Type B pancreatic cell (in vitro differentiated cells): Measurements from ENCODE around the gene NFKBIL1. TPM values are rescaled to one million over a fixed set of nuclear protein-coding genes. Genes with fewer than 3 reads are reported as not detected.

ENCODE experiments used
- DNase-seq: peaks from one replicate; pipeline ENCODE4 v3.0.0; 2021; ENCODE audit warnings: mixed read lengths; ENCODE audit not compliant: unreplicated experiment; ENCODE audit errors: extremely low spot score
- H3K27ac Mint-ChIP-seq: 2 replicates; pipeline ENCODE4 v1.8.0; 2021; ENCODE audit warnings: mild to moderate bottlenecking, mixed read lengths
- H3K27me3 Mint-ChIP-seq: 2 replicates; pipeline ENCODE4 v1.8.0; 2021; ENCODE audit warnings: mixed read lengths
- H3K36me3 Mint-ChIP-seq: 2 replicates; pipeline ENCODE4 v1.8.0; 2021; ENCODE audit warnings: mixed read lengths
- H3K4me1 Mint-ChIP-seq: one replicate; pipeline ENCODE4 v1.8.0; 2021; ENCODE audit warnings: mixed read lengths; ENCODE audit not compliant: unreplicated experiment
- H3K4me3 Mint-ChIP-seq: 2 replicates; pipeline ENCODE4 v1.8.0; 2021; ENCODE audit warnings: mild to moderate bottlenecking, mixed read lengths
- H3K9me3 Mint-ChIP-seq: 2 replicates; pipeline ENCODE4 v1.8.0; 2021; ENCODE audit warnings: mixed read lengths
- total RNA-seq: library from RNA; stranded (reverse); gene quantifications from 2 replicates; pipeline ENCODE4 v1.2.1, GENCODE V29; 2021; ENCODE audit warnings: low replicate concordance
- TF ChIP-seq, protein P1 (sequence below): fragments of 200-600 bp; sonication (generic); conservative IDR thresholded peaks from 2 replicates; pipeline ENCODE4 v1.5.0; 2021; ENCODE audit warnings: antibody characterized with exemption, mild to moderate bottlenecking

Gene NFKBIL1
- total RNA-seq, 1 donor from 2014 or later = 24.2 TPM

DNA sequence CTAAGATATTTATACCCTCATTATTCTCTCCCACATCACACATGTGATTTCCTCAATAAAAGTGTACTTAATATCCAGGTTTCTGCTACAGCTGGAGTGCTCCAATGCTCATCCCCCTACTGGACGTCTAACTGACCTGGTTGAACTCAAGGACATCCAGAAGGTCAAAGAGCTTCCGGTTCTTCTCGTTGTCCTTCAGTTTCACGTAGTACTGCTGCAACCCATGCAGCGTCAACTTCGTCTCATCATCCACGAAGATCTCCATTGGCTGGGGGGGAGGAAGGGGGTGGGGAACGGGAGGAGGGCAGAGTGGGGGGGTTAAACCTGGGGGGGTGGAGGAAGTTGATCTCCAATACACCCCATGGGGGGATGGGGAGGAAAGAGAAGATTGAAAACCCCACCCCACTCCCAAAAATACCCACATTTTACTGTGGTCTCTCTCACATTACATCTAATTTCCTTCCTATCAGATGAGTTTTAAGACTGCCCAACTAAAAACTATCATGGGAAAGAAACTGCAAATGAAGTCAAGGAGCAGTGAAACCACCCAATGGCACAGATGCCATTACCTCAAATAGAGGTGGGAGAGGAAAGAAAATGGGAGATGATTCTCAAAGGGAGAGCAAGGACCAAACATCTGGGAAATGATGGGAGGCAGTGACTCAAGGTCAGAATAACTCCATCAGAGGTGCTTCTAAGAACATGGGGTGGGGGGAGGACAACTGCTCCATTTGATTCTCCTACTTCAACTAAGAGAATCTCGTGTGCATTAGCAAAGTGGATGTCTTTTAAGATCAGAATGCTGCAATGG is 14.6 kb upstream of the NFKBIL1 start:
- Mint-ChIP-seq H3K4me1 (peaks cover 4% of the 10 kb centered on the region), H3K27ac (peak overlapping the region; percentile 46)

DNA sequence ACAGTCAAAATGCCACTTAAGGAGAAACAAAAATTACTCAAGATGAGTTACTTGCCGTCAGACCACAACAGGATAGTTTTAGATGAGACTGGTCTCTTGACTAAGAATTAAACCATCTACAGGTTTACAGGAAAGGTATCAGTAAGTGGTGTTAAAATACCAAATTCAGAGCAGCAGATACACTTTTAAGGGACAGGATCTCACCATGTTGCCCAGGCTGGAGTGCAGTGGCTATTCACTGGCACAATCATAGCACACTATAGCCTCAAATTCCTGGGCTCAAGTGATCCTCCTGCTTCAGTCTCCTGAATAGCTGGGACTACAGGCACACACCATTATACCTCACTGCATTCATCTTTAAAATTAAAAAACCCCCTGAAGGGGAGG is 14.0 kb upstream of the NFKBIL1 start:
- no peak overlapping the region for H3K27ac Mint-ChIP-seq
- peaks cover 7% of the 10 kb centered on the region for H3K4me1 Mint-ChIP-seq
- no peaks in the 10 kb centered on the region for H3K9me3 Mint-ChIP-seq
- peaks cover 54% of the 10 kb centered on the region for H3K36me3 Mint-ChIP-seq
- TF ChIP-seq, protein P1, sequence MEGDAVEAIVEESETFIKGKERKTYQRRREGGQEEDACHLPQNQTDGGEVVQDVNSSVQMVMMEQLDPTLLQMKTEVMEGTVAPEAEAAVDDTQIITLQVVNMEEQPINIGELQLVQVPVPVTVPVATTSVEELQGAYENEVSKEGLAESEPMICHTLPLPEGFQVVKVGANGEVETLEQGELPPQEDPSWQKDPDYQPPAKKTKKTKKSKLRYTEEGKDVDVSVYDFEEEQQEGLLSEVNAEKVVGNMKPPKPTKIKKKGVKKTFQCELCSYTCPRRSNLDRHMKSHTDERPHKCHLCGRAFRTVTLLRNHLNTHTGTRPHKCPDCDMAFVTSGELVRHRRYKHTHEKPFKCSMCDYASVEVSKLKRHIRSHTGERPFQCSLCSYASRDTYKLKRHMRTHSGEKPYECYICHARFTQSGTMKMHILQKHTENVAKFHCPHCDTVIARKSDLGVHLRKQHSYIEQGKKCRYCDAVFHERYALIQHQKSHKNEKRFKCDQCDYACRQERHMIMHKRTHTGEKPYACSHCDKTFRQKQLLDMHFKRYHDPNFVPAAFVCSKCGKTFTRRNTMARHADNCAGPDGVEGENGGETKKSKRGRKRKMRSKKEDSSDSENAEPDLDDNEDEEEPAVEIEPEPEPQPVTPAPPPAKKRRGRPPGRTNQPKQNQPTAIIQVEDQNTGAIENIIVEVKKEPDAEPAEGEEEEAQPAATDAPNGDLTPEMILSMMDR = no peak
- no peak for DNase-seq
- H3K4me3 Mint-ChIP-seq = no peak overlapping the region
- H3K27me3 Mint-ChIP-seq = no peaks in the 10 kb centered on the region

More for the DNA sequence above, 14.6 kb upstream of the NFKBIL1 start:
- Mint-ChIP-seq H3K27me3 (no peaks in the 10 kb centered on the region), H3K4me3 (no peak overlapping the region), H3K36me3 (peaks cover 55% of the 10 kb centered on the region), H3K9me3 (no peaks in the 10 kb centered on the region)
- TF ChIP-seq, protein P1 = no peak
- no peak for DNase-seq

GRCh38 chr6:31534011-31534410 is 13.4 kb upstream of the NFKBIL1 start:
- Mint-ChIP-seq H3K4me3 (no peak overlapping the region), H3K4me1 (peaks cover 13% of the 10 kb centered on the region), H3K27me3 (no peaks in the 10 kb centered on the region), H3K36me3 (peaks cover 58% of the 10 kb centered on the region), H3K27ac (no peak overlapping the region), H3K9me3 (no peaks in the 10 kb centered on the region)
- DNase-seq = no peak
- TF ChIP-seq, protein P1 = no peak

DNA sequence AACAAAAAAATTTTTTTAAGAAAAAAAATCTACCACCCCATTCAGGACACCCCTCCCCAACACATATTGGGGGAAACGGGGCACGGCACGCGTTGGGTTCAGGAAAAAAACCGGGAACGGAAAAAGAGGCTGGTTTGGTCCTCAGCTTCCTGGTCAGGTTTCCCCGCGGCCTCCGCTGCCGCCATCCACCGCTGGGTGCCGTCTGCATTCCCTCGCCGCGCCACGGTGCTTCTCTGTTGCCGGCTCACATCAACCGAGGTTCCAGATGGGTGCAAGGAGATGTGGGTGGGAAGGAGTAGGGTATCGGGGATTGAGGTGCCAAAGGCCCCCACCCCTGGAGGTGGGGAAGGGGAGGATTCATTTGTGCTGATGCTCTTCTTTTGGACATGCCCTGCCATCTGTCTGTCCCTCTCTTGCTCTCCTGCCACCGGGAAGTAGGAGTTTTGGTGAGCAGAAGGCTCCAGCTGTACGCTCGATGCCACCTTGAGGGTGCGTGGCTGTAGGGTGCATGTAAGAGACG is 12.8 kb upstream of the NFKBIL1 start:
- H3K36me3 Mint-ChIP-seq = peaks cover 63% of the 10 kb centered on the region
- TF ChIP-seq, protein P1 = no peak
- H3K4me3 Mint-ChIP-seq = no peak overlapping the region
- peaks cover 18% of the 10 kb centered on the region for H3K4me1 Mint-ChIP-seq
- DNase-seq = no peak
- H3K9me3 Mint-ChIP-seq = no peaks in the 10 kb centered on the region
- peak overlapping the region; percentile 39 for H3K27ac Mint-ChIP-seq
- H3K27me3 Mint-ChIP-seq = no peaks in the 10 kb centered on the region

GRCh38 chr6:31535538-31536324 is 11.7 kb upstream of the NFKBIL1 start:
- no peaks in the 10 kb centered on the region for H3K9me3 Mint-ChIP-seq
- H3K4me1 Mint-ChIP-seq = peaks cover 26% of the 10 kb centered on the region
- TF ChIP-seq, protein P1 = no peak
- H3K4me3 Mint-ChIP-seq = peak overlapping the region; percentile 3
- DNase-seq = no peak
- H3K27ac Mint-ChIP-seq = peak overlapping the region; percentile 10
- H3K36me3 Mint-ChIP-seq = peaks cover 61% of the 10 kb centered on the region
- no peaks in the 10 kb centered on the region for H3K27me3 Mint-ChIP-seq
